GM12891 (cell line): ENCODE results near the gene UCHL5.

Experiments
- PAX5 ChIP-seq: IDR thresholded peaks from 2 replicates; pipeline ENCODE4 v1.6.1; 2011; ENCODE audit warnings: low read length, moderate library complexity, mild to moderate bottlenecking; ENCODE audit not compliant: insufficient read depth, severe bottlenecking
- POLR2A ChIP-seq: IDR thresholded peaks from 2 replicates; pipeline ENCODE4 v1.6.1; 2011; ENCODE audit warnings: low read depth, low read length, control low read depth
- POLR2AphosphoS5 ChIP-seq: IDR thresholded peaks from 2 replicates; pipeline ENCODE4 v1.6.1; 2011; ENCODE audit warnings: low read depth, low read length, control low read depth
- POU2F2 ChIP-seq: IDR thresholded peaks from 2 replicates; pipeline ENCODE4 v1.6.1; 2011; ENCODE audit warnings: low read depth, mild to moderate bottlenecking, control low read depth, low read length, moderate library complexity
- SPI1 ChIP-seq: IDR thresholded peaks from 2 replicates; pipeline ENCODE4 v1.6.1; 2011; ENCODE audit warnings: low read depth, low read length, control low read depth
- TAF1 ChIP-seq: IDR thresholded peaks from 2 replicates; pipeline ENCODE4 v1.6.1; 2011; ENCODE audit warnings: low read depth, low read length, control low read depth

DNA sequence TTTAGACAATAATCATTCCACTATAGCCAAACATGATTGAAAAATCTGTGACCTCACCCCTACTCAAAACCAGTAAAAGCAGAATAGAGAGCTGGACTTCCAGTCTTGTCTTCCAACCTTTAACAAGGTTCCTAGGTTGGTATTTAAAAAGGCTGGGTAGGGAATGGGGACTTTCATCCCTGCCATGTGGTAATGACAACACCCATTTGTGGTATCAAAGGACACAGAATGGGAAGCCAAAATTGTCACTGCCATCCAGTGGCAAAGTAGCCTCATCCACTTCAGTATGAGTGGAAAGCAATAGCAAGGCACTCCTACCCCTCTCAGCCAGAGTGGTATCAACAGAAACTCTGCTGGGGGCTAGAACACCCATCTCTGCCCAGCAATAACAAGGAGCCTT is 33.9 kb downstream of the UCHL5 start:
- TF ChIP-seq POLR2A (no peak), POLR2AphosphoS5 (no peak), SPI1 (no peak), TAF1 (no peak), PAX5 (no peak), POU2F2 (no peak)
